Activated CD4-positive, alpha-beta T cell treated with anti-CD3 and anti-CD28 coated beads, Interleukin-2, amount 50 U/mL, for 24 hours (primary cell): ENCODE results near the gene ARL11.
"Not testable (repeated sequence)": the region's sequence is repeated elsewhere in the genome, so short reads cannot be mapped to it uniquely, and the experiment has no call there.

Source experiments
- DNase-seq, 2 donors: peaks; one replicate each; pipeline ENCODE4 v3.0.0-alpha.2; 2020; ENCODE audit warnings: low read depth in 1 of 2, low spot score in 1 of 2

The ARL11 gene

DNA sequence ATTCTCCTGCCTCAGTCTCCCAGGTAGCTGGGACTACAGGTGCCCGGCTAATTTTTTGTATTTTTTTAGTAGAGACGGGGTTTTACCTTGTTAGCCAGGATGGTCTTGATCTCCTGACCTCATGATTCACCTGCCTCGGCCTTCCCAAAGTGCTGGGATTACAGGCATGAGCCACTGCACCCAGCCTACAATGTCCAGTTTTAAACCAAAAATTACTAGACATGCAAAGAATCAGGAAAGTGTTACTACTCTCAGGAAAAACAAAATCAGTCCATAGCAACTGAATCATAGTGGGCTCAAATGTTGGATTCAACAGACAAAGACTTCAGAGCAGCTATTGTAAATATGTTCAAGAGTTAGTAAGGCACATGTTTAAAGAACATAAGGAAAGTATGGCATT lies 16.3 kb upstream of the ARL11 start:
- not testable (repeated sequence) for DNase-seq

DNA sequence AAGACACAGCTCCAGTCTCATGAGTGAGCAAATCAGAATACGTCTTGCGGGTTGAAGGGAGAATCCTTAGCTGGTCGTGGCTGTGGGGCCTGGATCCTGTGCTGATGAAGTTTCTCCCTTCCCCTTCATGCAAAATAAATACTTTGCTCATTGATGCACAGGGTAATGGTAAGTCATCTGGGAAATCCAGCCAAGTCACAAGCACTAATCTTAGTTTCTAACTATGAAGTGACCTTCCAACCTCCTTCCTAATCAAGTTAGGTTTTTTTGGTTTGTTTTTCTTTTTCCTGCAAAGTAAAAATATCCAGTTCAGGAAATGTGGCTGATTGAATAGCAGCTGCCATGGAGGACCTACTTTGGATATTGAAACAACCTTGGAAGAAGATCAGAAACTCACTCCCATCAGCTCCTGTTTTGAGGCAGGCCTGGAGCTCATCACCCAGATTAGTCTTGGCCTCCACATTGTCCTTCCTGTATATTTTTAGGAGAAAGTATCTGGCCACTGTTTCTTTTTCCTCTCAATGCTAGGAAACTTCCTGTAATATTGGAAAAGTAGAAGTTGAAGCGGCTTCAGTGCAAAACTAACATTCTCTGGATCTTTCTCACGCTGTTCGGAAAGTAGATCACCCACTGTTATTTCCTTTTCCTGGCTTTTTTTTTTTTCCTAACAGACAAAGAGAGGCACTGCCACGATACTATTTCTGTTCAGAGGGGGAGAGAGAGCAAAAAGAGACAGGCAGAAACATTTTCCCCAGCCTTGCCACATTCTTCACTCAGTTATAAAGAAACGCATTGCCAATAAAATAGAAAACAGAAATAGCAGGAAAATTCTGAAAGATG lies 12.3 kb upstream of the ARL11 start:
- no peak for DNase-seq

GRCh38 chr13:49616676-49617065 lies 11.6 kb upstream of the ARL11 start:
- DNase-seq: no peak

DNA sequence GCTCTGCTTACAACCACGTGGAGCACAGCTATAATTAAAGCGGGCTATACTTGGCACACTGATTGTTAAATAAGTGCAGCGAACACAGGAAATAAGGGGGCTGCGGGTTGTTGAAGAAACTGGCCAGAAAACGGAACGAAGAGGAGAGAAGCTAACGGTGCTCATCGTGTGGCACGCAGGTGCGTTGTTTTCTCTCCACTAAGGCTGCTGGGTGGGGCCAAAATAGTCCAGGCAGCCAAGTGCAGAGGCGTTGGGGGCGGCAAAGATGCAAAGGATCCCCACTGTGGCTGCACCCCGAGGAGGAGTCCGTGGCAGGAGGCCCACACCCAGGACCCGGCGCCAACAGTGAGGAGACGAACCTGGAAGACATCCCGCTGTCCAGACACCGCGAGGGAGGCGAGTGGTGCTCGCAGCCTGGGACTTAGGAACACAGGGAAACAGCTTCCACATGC lies 8.1 kb upstream of the ARL11 start:
- DNase-seq: no peak

DNA sequence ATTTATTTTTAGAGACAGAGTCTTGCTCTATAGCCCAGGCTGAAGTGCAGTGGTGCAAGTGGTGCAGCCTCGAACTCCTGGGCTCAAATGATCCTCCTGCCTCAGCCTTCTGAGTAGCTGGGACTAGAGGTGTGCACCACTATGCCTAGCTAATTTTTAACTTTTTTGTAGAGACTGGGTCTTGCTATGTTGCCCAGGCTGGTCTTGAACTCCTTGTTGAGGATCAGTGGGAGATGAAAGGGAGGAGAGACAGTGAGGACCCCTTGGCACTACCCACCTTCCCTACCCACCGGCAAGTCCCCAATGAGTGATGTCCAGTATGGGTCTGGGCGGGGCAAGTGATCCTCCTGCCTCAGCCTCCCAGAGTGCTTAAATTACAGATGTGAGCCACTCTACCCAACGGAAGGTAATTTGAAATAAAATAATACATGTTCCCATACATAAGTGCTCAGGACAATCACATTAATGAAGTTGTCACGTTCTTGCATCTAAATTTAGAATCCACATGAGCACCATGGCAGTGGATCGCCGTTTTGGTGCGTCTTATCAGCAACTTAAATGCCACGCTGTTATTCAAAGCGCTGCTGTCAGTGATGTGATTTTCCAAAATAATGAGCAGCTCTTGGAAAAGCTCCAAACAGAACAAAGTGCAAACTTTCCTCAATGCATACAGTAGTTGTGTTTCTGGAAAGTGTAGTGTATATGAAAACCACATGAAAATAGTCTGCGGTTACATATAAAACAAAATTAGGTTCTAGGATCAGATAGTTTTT lies 5.9 kb upstream of the ARL11 start:
- DNase-seq: no peak

DNA sequence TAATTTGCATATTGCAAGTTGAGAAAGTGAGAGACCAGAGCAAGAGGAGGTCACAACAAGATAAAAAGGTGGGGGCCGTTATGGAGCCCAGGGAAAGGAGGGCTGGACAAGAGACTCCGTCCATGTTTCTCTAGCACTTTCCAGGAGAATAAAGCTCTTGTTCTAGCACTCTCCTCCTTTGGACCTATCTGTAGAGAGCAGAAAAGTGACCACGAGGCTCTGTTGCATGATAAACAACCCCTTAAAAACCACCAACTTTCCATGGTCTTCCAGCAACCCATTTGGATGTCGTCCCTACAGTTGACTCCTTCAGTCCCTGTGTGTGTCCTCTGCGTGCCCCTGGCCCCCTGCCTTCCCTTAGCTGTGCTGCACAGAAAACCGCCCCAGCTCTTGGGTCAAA lies 4.1 kb upstream of the ARL11 start:
- no peak for DNase-seq

GRCh38 chr13:49625392-49626079 lies 2.8 kb upstream of the ARL11 start:
- no peak for DNase-seq

GRCh38 chr13:49629196-49629938 lies 1.1 kb downstream of the ARL11 start:
- no peak for DNase-seq

DNA sequence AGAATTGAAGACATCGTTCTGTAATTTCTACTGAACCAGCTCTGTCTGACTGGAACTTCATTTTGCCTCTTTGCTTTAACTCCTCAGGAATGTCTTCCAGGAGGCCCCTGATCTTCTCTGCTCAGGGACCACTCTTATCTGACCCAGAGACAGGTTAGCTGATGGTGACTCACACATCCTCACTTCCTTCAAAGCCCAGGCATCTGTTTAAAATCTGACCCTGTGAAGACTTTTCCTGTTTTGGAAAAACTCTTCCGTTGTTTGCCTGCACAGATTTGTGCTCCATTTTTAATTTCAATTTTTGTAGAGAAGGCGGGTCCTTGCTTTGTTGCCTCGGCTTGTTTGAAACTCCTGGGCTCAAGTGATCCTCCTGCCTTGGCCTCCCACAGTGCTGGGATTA lies 1.6 kb downstream of the ARL11 start:
- DNase-seq: no peak

GRCh38 chr13:49630580-49630979 lies 2.3 kb downstream of the ARL11 start:
- no peak for DNase-seq

GRCh38 chr13:49632156-49632555 lies 3.8 kb downstream of the ARL11 start:
- no peak for DNase-seq

DNA sequence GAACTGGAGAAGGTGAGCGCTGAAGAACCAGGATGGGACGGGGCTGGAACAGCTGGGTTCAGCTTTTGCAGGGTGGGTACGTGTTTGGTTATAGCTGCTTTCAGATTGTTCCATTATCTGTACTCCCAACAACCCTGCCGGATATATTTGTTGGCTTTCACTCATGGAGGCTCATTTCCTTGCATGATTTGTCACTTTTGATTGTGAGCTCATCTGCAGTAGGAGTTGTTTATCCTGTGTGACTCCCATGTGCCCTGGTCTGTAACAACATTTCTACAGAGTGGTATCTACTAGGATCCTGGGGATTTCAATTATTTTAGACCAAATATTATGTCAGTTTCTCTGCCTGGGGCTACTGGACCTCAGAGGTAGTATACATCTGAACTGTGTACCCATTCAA lies 5.4 kb downstream of the ARL11 start:
- DNase-seq: no peak

DNA sequence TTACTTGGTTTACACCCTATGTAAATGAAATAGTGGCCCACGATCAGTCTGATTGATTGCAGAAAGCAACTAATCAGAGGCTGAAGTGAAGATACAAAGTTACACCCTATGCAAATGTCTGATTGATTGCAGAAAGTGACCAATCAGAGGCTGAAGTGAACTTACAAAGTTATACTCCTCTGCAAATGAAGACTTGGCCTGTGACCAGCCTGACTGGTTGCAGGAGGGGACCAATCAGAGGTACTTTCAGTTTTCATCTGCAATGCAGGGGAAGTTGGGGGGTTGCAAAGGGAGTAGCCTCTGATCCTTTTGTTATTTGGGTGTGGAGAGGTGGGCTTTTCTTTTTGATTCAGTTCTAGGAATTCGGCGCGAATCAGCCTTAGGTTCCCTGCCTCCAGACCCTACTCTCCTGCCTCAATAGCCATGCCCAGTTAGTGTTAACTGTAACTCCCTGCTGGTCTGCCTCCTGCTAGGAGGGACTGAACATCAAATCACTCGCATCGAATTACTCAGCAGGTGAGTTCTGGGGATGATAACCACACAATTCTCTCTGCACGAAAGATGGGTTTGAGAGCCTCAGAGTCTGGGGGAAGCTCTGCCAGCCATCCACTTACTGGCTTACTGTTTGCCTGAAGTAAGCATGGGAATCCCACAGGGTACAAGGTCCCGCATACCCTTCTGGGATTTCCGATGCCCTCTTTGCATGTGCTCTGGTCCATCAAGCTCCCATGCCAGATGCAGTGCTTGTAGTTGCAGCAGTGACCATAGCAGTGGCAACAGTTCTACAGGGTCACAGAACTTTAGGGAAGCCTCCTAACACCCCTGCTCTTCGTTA lies 7.5 kb downstream of the ARL11 start:
- no peak for DNase-seq

GRCh38 chr13:49636705-49637104 lies 8.4 kb downstream of the ARL11 start:
- no peak for DNase-seq

DNA sequence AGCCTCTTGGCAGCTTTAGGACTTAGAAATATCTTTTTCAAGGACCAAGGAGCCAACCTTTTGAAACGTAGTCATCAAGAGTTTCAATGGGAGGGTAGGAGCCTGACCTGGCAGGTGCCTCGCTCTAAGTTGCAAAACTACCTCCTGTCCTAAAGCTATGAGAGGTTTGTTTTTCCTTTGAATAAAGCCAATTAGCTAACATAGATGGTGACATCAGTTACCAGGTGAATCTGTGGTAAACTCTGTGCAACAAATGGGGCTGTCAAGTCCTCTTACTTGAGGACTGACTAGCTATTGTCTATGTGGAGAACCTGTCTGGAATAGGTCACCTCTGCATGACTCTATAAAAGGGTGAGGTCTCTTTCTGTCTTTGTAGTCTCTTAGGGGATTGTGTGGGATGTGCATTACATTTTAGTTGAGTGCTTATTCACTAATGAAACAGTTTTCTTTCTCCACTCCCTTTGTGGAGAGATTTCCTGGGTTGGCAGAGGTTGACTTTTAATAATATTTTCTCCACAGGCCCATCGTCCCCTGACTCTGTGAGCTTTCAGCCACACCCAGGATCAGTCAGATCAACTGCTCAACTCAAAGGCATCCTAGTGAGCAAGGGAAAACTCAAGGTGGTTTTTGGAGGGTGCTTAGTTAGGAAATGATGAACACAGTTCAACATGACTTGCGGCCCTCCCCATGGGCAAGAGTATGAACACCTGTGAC lies 9.9 kb downstream of the ARL11 start:
- no peak for DNase-seq

- DNase-seq: no peak
These were observed 10.4 kb downstream of the ARL11 start for GRCh38 chr13:49638744-49639072.

DNA sequence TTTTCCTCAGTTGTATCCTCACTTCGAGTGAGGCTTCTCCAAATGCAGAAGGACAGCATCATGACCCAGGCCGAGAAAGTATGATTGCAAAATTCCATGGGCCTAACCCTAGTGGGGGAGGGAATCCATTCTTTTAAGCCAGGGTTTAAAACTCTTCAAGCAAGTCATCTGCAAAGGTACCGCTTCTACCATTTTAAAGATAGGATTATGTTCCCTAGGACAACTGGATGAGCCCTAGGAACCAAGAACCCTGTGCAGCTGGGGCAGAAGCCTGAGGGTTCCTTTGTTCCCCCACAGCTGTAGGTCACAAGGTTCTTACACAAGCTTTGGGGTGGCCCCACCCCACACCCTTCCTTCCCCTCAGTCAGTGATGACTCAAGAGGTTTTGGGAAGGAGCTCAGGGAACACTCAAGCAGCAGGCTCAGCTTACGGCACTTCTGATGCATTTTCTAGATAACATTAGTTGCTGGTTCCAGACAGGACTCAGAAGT lies 13.5 kb downstream of the ARL11 start:
- no peak for DNase-seq

GRCh38 chr13:49643035-49643646 lies 14.8 kb downstream of the ARL11 start:
- no peak for DNase-seq

DNA sequence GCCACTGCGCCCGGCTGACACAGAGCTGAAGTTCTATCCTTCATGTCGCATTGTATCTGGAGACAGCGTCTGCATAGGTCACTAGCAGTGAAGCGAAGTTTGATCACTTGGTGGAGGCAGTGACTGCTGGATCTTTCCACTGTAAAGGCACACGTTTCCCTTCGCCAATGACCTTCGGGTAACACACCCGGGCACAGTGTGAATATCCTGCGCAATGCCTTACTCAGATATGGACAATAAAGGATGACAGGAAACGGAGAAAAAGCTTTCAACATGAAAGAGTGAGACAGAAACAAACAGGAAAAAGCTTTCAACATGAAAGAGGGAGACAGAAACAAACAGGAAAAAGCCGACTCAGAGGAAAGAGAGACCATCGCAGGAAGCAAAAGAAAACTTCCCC lies 17.1 kb downstream of the ARL11 start:
- no peak for DNase-seq
